Neural crest cell (in vitro differentiated cells): ENCODE data around the gene USP33. TPM values are rescaled to one million over a fixed set of nuclear protein-coding genes. Genes with fewer than 3 reads are reported as not detected.
"Not testable (repeated sequence)": the region's sequence is repeated elsewhere in the genome, so short reads cannot be mapped to it uniquely, and the experiment has no call there.

Experiments used
- DNase-seq: peaks from one replicate; pipeline ENCODE4 v3.0.0; 2021; ENCODE audit warnings: low read depth, mixed read lengths, low spot score
- H3K27ac Mint-ChIP-seq: one replicate; pipeline ENCODE4 v1.8.0; 2021; ENCODE audit warnings: mild to moderate bottlenecking, mixed read lengths; ENCODE audit not compliant: unreplicated experiment
- H3K27me3 Mint-ChIP-seq: 2 replicates; pipeline ENCODE4 v1.8.0; 2021; ENCODE audit warnings: low read depth, mild to moderate bottlenecking, mixed read lengths
- H3K36me3 Mint-ChIP-seq: 2 replicates; pipeline ENCODE4 v1.8.0; 2021; ENCODE audit warnings: low read depth, mild to moderate bottlenecking, mixed read lengths
- H3K4me1 Mint-ChIP-seq: 2 replicates; pipeline ENCODE4 v1.8.0; 2021; ENCODE audit warnings: mixed read lengths
- H3K4me3 Mint-ChIP-seq: one replicate; pipeline ENCODE4 v1.8.0; 2021; ENCODE audit warnings: mild to moderate bottlenecking, mixed read lengths
- H3K9me3 Mint-ChIP-seq: 2 replicates; pipeline ENCODE4 v1.8.0; 2021; ENCODE audit warnings: mixed read lengths
- total RNA-seq: library from RNA; stranded (reverse); gene quantifications from 2 replicates; pipeline ENCODE4 v1.2.1, GENCODE V29; 2021
- TF ChIP-seq, protein P1 (sequence below): fragments of 200-600 bp; sonication (generic); conservative IDR thresholded peaks from 2 replicates; pipeline ENCODE4 v1.5.0; 2021; ENCODE audit warnings: antibody characterized with exemption, mild to moderate bottlenecking

The USP33 gene
- total RNA-seq, 1 donor from 2014 or later: 64.1 TPM

DNA sequence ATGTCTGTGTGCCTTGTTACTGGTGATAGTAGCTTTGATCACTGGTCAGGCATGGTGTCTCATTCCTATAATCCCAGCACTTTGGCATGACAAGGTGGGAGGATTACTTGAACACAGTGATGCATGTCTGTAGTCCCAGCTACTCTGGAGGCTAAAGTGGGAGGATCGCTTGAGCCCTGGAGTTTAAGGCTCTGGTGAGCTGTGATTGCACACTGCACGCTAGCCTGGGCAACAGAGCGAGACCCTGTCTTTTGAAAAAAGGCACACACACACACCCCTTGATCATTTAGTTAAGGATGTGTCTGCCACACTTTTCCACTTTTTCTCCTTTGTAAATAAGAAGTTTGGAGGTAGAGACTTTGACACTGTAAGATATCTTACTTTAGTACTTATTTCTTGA, 34.9 kb upstream of the USP33 start:
- Mint-ChIP-seq H3K36me3 (peaks cover 4% of the 10 kb centered on the region), H3K27me3 (no peaks in the 10 kb centered on the region), H3K9me3 (no peaks in the 10 kb centered on the region), H3K4me3 (no peak overlapping the region), H3K27ac (no peak overlapping the region), H3K4me1 (peaks cover 17% of the 10 kb centered on the region)
- DNase-seq: no peak
- TF ChIP-seq, protein P1, sequence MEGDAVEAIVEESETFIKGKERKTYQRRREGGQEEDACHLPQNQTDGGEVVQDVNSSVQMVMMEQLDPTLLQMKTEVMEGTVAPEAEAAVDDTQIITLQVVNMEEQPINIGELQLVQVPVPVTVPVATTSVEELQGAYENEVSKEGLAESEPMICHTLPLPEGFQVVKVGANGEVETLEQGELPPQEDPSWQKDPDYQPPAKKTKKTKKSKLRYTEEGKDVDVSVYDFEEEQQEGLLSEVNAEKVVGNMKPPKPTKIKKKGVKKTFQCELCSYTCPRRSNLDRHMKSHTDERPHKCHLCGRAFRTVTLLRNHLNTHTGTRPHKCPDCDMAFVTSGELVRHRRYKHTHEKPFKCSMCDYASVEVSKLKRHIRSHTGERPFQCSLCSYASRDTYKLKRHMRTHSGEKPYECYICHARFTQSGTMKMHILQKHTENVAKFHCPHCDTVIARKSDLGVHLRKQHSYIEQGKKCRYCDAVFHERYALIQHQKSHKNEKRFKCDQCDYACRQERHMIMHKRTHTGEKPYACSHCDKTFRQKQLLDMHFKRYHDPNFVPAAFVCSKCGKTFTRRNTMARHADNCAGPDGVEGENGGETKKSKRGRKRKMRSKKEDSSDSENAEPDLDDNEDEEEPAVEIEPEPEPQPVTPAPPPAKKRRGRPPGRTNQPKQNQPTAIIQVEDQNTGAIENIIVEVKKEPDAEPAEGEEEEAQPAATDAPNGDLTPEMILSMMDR: no peak

DNA sequence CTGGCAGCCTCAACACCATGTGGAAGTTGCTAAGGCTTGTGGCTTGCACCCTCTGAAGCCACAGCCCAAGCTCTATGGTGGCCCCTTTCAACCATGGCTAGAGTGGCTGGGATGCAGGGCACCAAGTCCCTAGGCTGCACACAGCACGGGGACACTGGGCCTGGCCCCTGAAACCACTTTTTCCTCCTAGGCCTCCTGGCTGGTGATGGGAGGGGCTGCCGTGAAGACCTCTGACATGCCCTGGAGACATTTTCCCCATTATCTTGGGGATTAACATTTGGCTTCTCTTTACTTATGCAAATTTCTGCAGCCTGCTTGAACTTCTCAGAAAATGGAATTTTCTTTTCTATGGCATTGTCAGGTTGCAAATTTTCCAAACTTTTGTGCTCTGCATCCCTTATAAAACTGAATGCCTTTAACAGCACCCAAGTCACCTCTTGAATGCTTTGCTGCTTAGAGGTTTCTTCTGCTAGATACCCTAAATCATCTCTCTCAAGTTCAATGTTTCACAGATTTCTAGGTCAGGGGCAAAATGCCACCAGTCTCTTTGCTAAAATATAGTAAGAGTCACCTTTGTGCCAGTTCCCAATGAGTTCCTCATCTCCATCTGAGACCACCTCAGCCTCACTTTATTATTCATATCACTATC, 26.6 kb upstream of the USP33 start:
- H3K4me1 Mint-ChIP-seq, DNase-seq, H3K27me3 Mint-ChIP-seq, H3K27ac Mint-ChIP-seq, H3K4me3 Mint-ChIP-seq: not testable (repeated sequence)
- H3K36me3 Mint-ChIP-seq: peaks cover 37% of the 10 kb centered on the region
- peaks cover 16% of the 10 kb centered on the region for H3K9me3 Mint-ChIP-seq

DNA sequence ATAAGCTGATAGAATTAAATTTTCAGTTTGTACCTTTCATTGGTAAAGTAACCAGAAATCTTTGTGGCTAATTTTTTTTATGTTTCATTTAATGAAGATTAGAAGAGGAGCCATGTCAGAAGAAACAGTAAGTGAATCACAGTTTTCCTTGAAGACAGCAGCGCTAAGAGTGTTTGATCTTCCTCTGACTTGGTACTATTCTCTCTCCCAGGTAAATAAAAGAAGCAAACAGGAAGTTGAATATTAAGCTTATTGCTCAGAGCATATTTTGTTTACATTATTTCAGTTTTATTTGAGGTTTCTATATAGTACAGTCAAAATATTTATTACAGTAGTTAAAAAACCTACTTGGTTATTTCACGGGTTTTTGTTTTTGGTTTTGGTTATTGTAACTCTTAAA, 23.5 kb upstream of the USP33 start:
- Mint-ChIP-seq H3K27ac (no peak overlapping the region), H3K36me3 (peaks cover 28% of the 10 kb centered on the region)

DNA sequence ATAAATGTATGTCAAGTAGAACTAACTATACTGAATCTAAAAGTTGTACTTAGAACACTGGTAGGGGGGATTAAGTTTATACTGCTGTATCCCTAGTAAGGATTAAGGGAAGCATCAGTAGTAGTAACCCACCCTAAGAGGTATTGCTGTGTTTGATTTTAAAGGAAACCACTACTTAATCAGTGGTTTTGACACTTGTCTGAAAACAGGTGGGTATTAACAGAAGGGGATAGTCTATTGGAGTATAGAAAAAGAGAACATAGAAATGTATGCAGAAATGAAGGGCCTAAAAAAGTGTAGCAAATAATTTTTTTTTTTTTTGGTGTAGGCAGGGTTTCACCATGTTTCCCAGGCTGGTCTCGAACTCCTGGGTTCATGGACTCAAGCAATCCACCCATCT, 22.0 kb upstream of the USP33 start:
- TF ChIP-seq, protein P1: no peak
- Mint-ChIP-seq H3K27me3 (no peaks in the 10 kb centered on the region), H3K36me3 (peaks cover 20% of the 10 kb centered on the region)

More for the DNA sequence above, 23.5 kb upstream of the USP33 start:
- no peak for DNase-seq
- peaks cover 20% of the 10 kb centered on the region for H3K4me1 Mint-ChIP-seq
- TF ChIP-seq, protein P1: no peak
- peaks cover 11% of the 10 kb centered on the region for H3K9me3 Mint-ChIP-seq
- H3K4me3 Mint-ChIP-seq: no peak overlapping the region
- no peaks in the 10 kb centered on the region for H3K27me3 Mint-ChIP-seq

DNA sequence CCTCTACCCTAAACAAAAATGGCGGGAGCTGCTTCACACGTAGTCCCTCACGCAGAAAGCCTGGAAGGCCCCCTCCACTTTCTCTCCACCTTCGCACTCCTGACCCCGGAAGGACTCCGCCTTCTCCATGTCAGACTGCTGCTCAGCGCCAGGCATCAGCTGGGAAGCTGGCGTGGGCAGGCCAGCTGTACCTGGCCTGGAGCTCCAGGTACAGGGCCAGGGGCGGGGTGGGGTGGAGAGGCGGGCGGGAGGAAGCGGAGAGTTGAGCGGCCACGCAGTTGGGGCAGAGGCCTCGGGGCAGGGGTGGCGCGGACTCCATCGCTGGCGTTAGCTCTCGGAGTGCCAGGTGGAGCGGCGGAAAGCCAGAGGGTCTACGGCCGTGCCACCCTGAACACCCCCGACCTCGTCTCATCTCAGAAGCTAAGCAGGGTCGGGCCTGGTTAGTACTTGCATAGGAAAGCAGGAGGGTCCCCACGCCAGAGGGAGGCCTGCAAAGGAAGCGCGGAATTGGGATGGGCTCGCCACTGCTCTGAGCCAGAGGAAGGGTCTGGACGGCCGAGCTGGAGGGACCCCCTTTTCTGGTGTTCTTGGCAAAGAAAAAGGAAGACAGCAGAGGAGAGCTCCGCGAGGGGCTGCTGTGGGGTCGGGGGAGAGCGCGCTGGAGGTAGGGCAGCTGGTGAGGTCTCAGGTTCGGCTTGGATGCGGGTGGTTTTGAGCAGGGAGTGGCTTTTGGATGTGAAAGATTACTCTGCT, 20.1 kb upstream of the USP33 start, which contains the start of gene MIGA1:
MIGA1 (plus strand) TSS at position 121 of the 753 bp plus-strand sequence. CDS start 3,604 bp downstream, outside the sequence.
- DNase-seq: peak; percentile 72

More for the DNA sequence above, 22.0 kb upstream of the USP33 start:
- DNase-seq: no peak
- no peak overlapping the region for H3K27ac Mint-ChIP-seq
- H3K4me1 Mint-ChIP-seq: peaks cover 20% of the 10 kb centered on the region
- H3K4me3 Mint-ChIP-seq: no peak overlapping the region
- H3K9me3 Mint-ChIP-seq: peaks cover 7% of the 10 kb centered on the region

More for the DNA sequence above, 20.1 kb upstream of the USP33 start, which contains the start of gene MIGA1:
- TF ChIP-seq, protein P1: no peak
- Mint-ChIP-seq H3K4me1 (peaks cover 20% of the 10 kb centered on the region), H3K27me3 (no peaks in the 10 kb centered on the region), H3K27ac (peak within 1 kb of the TSS; percentile 64), H3K9me3 (peaks cover 4% of the 10 kb centered on the region), H3K36me3 (peaks cover 8% of the 10 kb centered on the region), H3K4me3 (peak within 1 kb of the TSS; percentile 94)
